Measurements from ENCODE around the gene SUSD4. TPM values are rescaled to one million over a fixed set of nuclear protein-coding genes. Genes with fewer than 3 reads are reported as not detected.

Gene SUSD4
- total RNA-seq, 1 experiment from 2014 or later = 3.5 TPM

GRCh38 chr1:223355699-223356098 lies 8.3 kb downstream of the SUSD4 start:
- H3K23ac ChIP-seq (ENCODE audit: insufficient read length, low read depth, low read length) = no peak overlapping the region
- H4K8ac ChIP-seq (replicated peaks; ENCODE audit: insufficient read length, low read depth, low read length) = no peak overlapping the region
- no peak overlapping the region for H3K18ac ChIP-seq (ENCODE audit: insufficient read length, low read depth, low read length)
- H3K23me2 ChIP-seq (ENCODE audit: insufficient read length, low read depth, low read length, poor library complexity, severe bottlenecking) = no peaks in the 10 kb centered on the region
- H2AFZ ChIP-seq (ENCODE audit: low read length) = no peak overlapping the region
- no peak overlapping the region for H3K56ac ChIP-seq (ENCODE audit: insufficient read length, low read depth, low read length)
- H2AK5ac ChIP-seq (ENCODE audit: insufficient read length, low read length) = no peak overlapping the region
- H4K5ac ChIP-seq (ENCODE audit: insufficient read length, low read depth, low read length) = no peak overlapping the region
- Mint-ChIP-seq H3K36me3 (ENCODE audit: insufficient read depth in 1 of 3, low read depth in 3 of 3) (no peaks in the 10 kb centered on the region), H3K27me3 (ENCODE audit: low read depth) (peaks cover 38% of the 10 kb centered on the region), H3K4me3 (no peak overlapping the region; a peak in 1 of 5 replicates), H3K4me1 (peaks cover 16 to 20% of the 10 kb centered on the region in 2 experiments), H3K27ac (no peak overlapping the region), H3K9me3 (no peaks in the 10 kb centered on the region)
- no peak overlapping the region for H3K9ac ChIP-seq (ENCODE audit: extremely low read depth, insufficient read length, low read length)
- no peaks in the 10 kb centered on the region for H3K27me3 ChIP-seq (ENCODE audit: insufficient read depth, low read length)
- no peaks in the 10 kb centered on the region for H3K4me1 ChIP-seq (ENCODE audit: insufficient read depth, low read length)
- no peaks in the 10 kb centered on the region for H3K79me1 ChIP-seq (ENCODE audit: insufficient read depth, low read depth, low read length, poor library complexity, severe bottlenecking)
- H2BK5ac ChIP-seq (ENCODE audit: insufficient read length, low read length) = no peak overlapping the region
- no peak overlapping the region for H3K4me2 ChIP-seq (ENCODE audit: insufficient read depth, insufficient read length, low read length)
- no peak overlapping the region for H2BK20ac ChIP-seq (ENCODE audit: low read depth, low read length, poor library complexity, severe bottlenecking)
- H2BK120ac ChIP-seq (ENCODE audit: low read depth, low read length, poor library complexity, severe bottlenecking) = no peak overlapping the region
- H3K79me2 ChIP-seq (ENCODE audit: insufficient read depth, low read length) = no peaks in the 10 kb centered on the region
- H3K9me3 ChIP-seq (ENCODE audit: control insufficient read depth, low read depth, low read length) = no peaks in the 10 kb centered on the region
- H2BK15ac ChIP-seq (ENCODE audit: low read depth, low read length) = no peak overlapping the region
- H4K20me1 ChIP-seq (ENCODE audit: control insufficient read depth, insufficient read depth, insufficient read length) = no peaks in the 10 kb centered on the region
- WGBS (ENCODE audit: extremely low coverage, insufficient read length, low lambda C conversion rate) = no CpG with 5 or more reads among the region's 2 CpGs
- no peak overlapping the region for H3K27ac ChIP-seq (ENCODE audit: insufficient read length, low read depth, low read length)
- no peak overlapping the region for H2BK12ac ChIP-seq (ENCODE audit: insufficient read length, low read depth, low read length)
- no peak overlapping the region for H3K14ac ChIP-seq (ENCODE audit: insufficient read depth, low read length)
- no peak overlapping the region for H4K91ac ChIP-seq (ENCODE audit: insufficient read length, low read depth, low read length)
- H3K4ac ChIP-seq (ENCODE audit: low read depth, low read length) = no peak overlapping the region
- no peak overlapping the region for H3T11ph ChIP-seq (ENCODE audit: low read length)
- DNase-seq = no peak
- TF ChIP-seq, protein P1, sequence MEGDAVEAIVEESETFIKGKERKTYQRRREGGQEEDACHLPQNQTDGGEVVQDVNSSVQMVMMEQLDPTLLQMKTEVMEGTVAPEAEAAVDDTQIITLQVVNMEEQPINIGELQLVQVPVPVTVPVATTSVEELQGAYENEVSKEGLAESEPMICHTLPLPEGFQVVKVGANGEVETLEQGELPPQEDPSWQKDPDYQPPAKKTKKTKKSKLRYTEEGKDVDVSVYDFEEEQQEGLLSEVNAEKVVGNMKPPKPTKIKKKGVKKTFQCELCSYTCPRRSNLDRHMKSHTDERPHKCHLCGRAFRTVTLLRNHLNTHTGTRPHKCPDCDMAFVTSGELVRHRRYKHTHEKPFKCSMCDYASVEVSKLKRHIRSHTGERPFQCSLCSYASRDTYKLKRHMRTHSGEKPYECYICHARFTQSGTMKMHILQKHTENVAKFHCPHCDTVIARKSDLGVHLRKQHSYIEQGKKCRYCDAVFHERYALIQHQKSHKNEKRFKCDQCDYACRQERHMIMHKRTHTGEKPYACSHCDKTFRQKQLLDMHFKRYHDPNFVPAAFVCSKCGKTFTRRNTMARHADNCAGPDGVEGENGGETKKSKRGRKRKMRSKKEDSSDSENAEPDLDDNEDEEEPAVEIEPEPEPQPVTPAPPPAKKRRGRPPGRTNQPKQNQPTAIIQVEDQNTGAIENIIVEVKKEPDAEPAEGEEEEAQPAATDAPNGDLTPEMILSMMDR (conservative IDR thresholded peaks at IDR 0.05) = no peak
